Fibroblast of lung (primary cell): ENCODE measurements around the gene WWOX.

ENCODE experiments used
- EZH2 ChIP-seq: IDR thresholded peaks from 2 replicates; pipeline ENCODE4 v1.5.1; 2012; ENCODE audit warnings: low read length, control low read depth, mild to moderate bottlenecking; ENCODE audit errors: missing control alignments
- TF ChIP-seq, protein P1 (sequence below), 2 donors: IDR thresholded peaks in 1 of 2; conservative IDR thresholded peaks in 1 of 2; 1 replicate in 1 of 2; 2 replicates in 1 of 2; pipeline ENCODE4 v1.5.1; 2011 to 2012; ENCODE audit warnings: low read length in 2 of 2, control low read depth in 1 of 2, inconsistent platforms in 1 of 2, low read depth in 1 of 2, mild to moderate bottlenecking in 1 of 2

DNA sequence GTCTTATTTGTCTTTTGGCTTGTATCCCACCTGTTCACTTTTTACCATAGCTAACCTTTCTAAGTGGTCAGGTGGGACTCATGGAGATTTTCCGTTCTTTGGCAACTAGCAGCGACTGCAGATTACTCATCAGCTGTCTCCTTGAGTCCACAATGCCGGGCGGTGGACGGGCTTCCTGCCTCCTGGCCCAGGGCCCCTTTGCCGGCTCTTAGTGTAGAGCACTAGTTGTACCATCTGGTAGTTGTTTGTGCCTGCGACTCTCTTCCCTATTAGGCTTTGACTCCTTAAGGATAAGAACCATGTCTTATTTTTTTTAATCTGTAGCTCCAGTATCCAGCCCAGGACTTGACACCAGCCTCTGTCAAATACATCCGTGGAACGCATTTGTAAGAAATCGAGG is 399.9 kb downstream of the WWOX start:
- TF ChIP-seq, protein P1, sequence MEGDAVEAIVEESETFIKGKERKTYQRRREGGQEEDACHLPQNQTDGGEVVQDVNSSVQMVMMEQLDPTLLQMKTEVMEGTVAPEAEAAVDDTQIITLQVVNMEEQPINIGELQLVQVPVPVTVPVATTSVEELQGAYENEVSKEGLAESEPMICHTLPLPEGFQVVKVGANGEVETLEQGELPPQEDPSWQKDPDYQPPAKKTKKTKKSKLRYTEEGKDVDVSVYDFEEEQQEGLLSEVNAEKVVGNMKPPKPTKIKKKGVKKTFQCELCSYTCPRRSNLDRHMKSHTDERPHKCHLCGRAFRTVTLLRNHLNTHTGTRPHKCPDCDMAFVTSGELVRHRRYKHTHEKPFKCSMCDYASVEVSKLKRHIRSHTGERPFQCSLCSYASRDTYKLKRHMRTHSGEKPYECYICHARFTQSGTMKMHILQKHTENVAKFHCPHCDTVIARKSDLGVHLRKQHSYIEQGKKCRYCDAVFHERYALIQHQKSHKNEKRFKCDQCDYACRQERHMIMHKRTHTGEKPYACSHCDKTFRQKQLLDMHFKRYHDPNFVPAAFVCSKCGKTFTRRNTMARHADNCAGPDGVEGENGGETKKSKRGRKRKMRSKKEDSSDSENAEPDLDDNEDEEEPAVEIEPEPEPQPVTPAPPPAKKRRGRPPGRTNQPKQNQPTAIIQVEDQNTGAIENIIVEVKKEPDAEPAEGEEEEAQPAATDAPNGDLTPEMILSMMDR (conservative IDR thresholded peaks at IDR 0.05 in 1 of 2, IDR thresholded peaks at IDR 0.05 in 1 of 2; ENCODE audit: low read depth in 1 of 2, low read length in 2 of 2), result no peak
- TF ChIP-seq EZH2, result no peak
